Motor neuron (in vitro differentiated cells): ENCODE data around the gene NRXN3. TPM values are rescaled to one million over a fixed set of nuclear protein-coding genes. Genes with fewer than 3 reads are reported as not detected.

Experiments
- ATAC-seq, 8 experiments: fragments of 200-7000 bp; cut with Tn5 transposase; replicated peaks in 6 of 8; 2 replicates each; pipeline ENCODE4 v1.8.0; 2021; ENCODE audit warnings: mild to moderate bottlenecking in 8 of 8, moderate library complexity in 8 of 8
- H3K27ac ChIP-seq, 2 donors: fragments of 250-450 bp; sonication (Bioruptor Pico); 2 replicates each; pipeline ENCODE4 v1.9.0; 2021; ENCODE audit warnings: antibody characterized with exemption in 2 of 2, mild to moderate bottlenecking in 2 of 2, moderate library complexity in 1 of 2
- H3K4me1 ChIP-seq, 2 donors: fragments of 250-450 bp; sonication (Bioruptor Pico); replicated peaks in 1 of 2; 2 replicates each; pipeline ENCODE4 v1.6.1; 2021; ENCODE audit warnings: antibody characterized with exemption in 2 of 2, mild to moderate bottlenecking in 2 of 2, moderate library complexity in 1 of 2
- H3K4me3 ChIP-seq, 5 donors: fragments of 250-450 bp; sonication (Bioruptor Pico); 2 replicates each; pipeline ENCODE4 v1.9.0; 2021; ENCODE audit warnings: antibody characterized with exemption in 5 of 5, mild to moderate bottlenecking in 5 of 5, moderate library complexity in 4 of 5
- WGBS, 10 experiments: fragments of 450-650 bp; shearing (Covaris generic); methylation state at CpG; one replicate each; pipeline ENCODE4 v1.0.0; 2022; 5-methylcytosine and 5-hydroxymethylcytosine counted together
- in situ Hi-C, 9 experiments: fragments of 400-800 bp; cut with MboI; loops; one replicate each; pipeline ENCODE4 v1.15.0; 2021; ENCODE audit warnings: low sequenced_read_pairs in 9 of 9, low pct_unique_long_range_greater_than_20kb in 2 of 9; ENCODE audit not compliant: unreplicated experiment in 9 of 9
- total RNA-seq, 8 experiments: library from RNA; unstranded; fragments of 300-600 nt; gene quantifications; 2 replicates each; pipeline versions ENCODE4 v1.2.3 to v1.2.4, GENCODE V29; 2022

Gene NRXN3
- total RNA-seq, 8 experiments from 2014 or later = 1.1 to 16.5 (median 12.9) TPM

- ATAC-seq = peak in 5 of 8 experiments; percentile 70 to 83 (median 79)
- in situ Hi-C loops = no loop called here
- Histone ChIP-seq H3K27ac (no peak overlapping the region), H3K4me1 (peaks cover 25 to 35% of the 10 kb centered on the region in 2 donors), H3K4me3 (no peak overlapping the region)
- WGBS, 10 experiments = 19 to 50% (median 40%) methylated on average over 1 to 2 of the region's 2 CpGs; no CpG with 5 or more reads in 4 of the 10 experiments
Measured at GRCh38 chr14:79730196-79730595, 1560.0 kb downstream of the NRXN3 start.

GRCh38 chr14:79730953-79731352 lies 1560.8 kb downstream of the NRXN3 start:
- peaks cover 25 to 35% of the 10 kb centered on the region in 2 donors for H3K4me1 ChIP-seq
- H3K27ac ChIP-seq = no peak overlapping the region
- ATAC-seq = peak in 4 of 8 experiments; percentile 26 to 58 (median 40)
- H3K4me3 ChIP-seq = no peak overlapping the region
- WGBS, 10 experiments = 30 to 82% (median 63%) methylated on average over 2 to 5 of the region's 5 CpGs
- in situ Hi-C loops = no loop called here

- in situ Hi-C loops = no loop called here
- ATAC-seq = peak in 1 of 8 experiments; percentile 30
- Histone ChIP-seq H3K4me3 (no peak overlapping the region), H3K27ac (no peak overlapping the region), H3K4me1 (peaks cover 19 to 30% of the 10 kb centered on the region in 2 donors)
- whole genome bisulfite sequencing, 10 experiments = 12 to 98% (median 73%) methylated on average over 4 to 8 of the region's 8 CpGs
Measured at GRCh38 chr14:79732911-79733655, 1562.9 kb downstream of the NRXN3 start.

DNA sequence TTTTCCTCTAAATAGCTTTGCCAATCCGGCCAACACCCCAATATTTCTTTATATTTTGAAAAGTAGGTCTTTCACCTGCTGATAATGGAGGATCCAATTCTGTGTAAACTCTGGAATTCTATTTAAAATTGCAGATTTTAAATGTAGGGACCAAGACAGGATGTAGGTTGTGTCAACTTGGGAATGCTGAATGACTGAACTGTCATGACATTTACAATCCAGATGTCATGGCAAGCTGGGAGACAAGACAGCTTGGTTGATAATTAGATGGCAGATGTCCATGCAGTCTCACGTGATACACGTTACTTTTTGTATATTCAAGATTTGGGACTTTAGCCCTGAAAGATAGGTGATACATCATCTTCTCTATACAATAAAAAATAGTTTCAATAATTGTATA lies 1564.0 kb downstream of the NRXN3 start:
- H3K4me3 ChIP-seq = no peak overlapping the region
- no peak for ATAC-seq
- WGBS, 10 experiments = 20 to 100% (median 82%) methylated on average over 1 to 3 of the region's 3 CpGs; no CpG with 5 or more reads in 1 of the 10 experiments
- in situ Hi-C loops = no loop called here
- peaks cover 16 to 27% of the 10 kb centered on the region in 2 donors for H3K4me1 ChIP-seq
- H3K27ac ChIP-seq = no peak overlapping the region

- H3K27ac ChIP-seq = no peak overlapping the region
- 0 to 100% (median 86%) methylated on average over 1 of the region's 1 CpG; no CpG with 5 or more reads in 2 of the 10 experiments for WGBS, 10 experiments
- in situ Hi-C loops = no loop called here
- ATAC-seq = no peak
- no peak overlapping the region for H3K4me3 ChIP-seq
- peaks cover 14 to 23% of the 10 kb centered on the region in 2 donors for H3K4me1 ChIP-seq
Measured at GRCh38 chr14:79734656-79735055, 1564.5 kb downstream of the NRXN3 start.

DNA sequence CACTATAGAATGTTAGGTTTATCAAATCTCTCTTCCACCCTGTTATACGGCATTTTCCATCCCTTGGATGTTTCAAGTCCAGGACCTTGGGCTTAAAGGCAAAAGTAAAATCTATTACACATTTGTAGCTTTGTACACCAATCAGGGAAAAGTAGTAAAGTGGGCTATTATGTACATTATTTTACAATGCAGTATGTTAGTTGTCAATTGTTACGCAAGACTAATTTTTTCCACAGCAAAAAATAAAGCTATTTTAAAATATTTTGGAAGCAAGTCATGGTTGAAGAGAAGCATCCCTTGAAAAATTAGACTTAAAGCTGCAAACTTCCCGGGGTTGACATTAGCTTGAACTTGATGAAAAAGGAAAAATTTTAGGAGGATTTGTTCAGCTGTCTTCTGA lies 1564.9 kb downstream of the NRXN3 start:
- WGBS, 10 experiments = 39 to 100% (median 84%) methylated on average over 1 to 3 of the region's 3 CpGs
- ATAC-seq = no peak
- Histone ChIP-seq H3K4me1 (peaks cover 9 to 18% of the 10 kb centered on the region in 2 donors), H3K4me3 (no peak overlapping the region), H3K27ac (no peak overlapping the region)
- in situ Hi-C loops = no loop called here

DNA sequence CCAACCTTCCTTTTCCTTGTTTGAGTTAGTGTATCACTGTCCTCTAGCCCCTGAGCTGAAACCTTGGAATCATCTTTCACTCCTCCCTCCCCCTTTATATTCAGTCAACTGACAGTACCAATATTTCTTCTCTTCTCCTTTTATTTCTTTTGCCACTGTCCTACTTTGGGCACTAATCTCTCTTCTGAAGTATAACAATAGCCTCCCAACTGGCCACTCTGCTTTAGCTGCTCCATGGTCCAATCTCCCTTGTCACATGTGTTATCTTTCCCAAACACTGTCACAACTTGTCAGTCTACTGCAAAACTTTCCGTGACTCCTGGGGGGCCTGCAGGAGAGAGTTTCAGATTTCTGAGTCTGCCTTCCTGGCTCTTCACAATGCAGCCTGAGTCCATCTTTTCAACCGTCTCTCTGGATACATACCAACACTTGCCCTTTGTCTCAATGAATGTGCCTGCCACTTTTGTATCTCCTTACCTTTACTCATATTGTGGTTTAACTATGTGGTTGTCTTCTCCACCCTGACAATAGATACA lies 1570.0 kb downstream of the NRXN3 start:
- in situ Hi-C loops = no loop called here

GRCh38 chr14:79742142-79742541 lies 1572.0 kb downstream of the NRXN3 start:
- no peak overlapping the region for H3K4me3 ChIP-seq
- no peak overlapping the region for H3K27ac ChIP-seq
- no peaks in the 10 kb centered on the region for H3K4me1 ChIP-seq
- in situ Hi-C loops = no loop called here
- ATAC-seq = no peak
- 0 to 89% (median 25%) methylated on average over 1 of the region's 1 CpG; no CpG with 5 or more reads in 2 of the 10 experiments for WGBS, 10 experiments

More for the DNA sequence above, 1570.0 kb downstream of the NRXN3 start:
- Histone ChIP-seq H3K4me3 (no peak overlapping the region), H3K27ac (no peak overlapping the region), H3K4me1 (no peaks in the 10 kb centered on the region)
- peak in 5 of 8 experiments; percentile 30 to 63 (median 32) for ATAC-seq
- 0 to 45% (median 19%) methylated on average over 1 to 2 of the region's 2 CpGs; no CpG with 5 or more reads in 2 of the 10 experiments for WGBS, 10 experiments

GRCh38 chr14:79745046-79745445 lies 1574.9 kb downstream of the NRXN3 start:
- WGBS, 10 experiments = 8 to 100% (median 58%) methylated on average over 1 to 2 of the region's 2 CpGs
- in situ Hi-C loops = no loop called here
- Histone ChIP-seq H3K27ac (no peak overlapping the region), H3K4me3 (no peak overlapping the region), H3K4me1 (no peaks in the 10 kb centered on the region)
- no peak for ATAC-seq

GRCh38 chr14:79749065-79749464 lies 1578.9 kb downstream of the NRXN3 start:
- Histone ChIP-seq H3K4me3 (no peak overlapping the region), H3K4me1 (no peaks in the 10 kb centered on the region), H3K27ac (no peak overlapping the region)
- in situ Hi-C loops = no loop called here
- WGBS, 10 experiments = 0 to 100% (median 78%) methylated on average over 1 to 2 of the region's 2 CpGs; no CpG with 5 or more reads in 3 of the 10 experiments
- peak in 3 of 8 experiments; percentile 65 to 78 (median 76) for ATAC-seq

DNA sequence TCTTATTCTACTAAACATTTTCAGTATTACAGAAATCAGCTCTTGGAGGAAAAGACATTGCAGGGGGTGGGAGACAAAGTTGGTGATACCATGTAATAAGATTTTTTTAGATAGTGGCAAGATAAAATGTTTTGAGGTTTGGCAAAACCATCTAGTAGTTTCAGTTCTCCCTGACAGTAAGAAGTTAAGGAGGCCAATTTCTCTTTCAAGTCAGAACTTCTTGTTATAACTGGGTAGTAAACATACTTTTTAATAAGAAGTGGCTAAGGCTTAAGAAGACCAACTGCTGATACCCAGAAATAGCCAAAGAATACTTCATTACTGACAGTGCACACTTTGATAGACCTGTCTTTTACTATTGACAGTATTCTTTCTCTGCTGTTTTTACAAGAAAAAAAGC lies 1588.8 kb downstream of the NRXN3 start:
- Histone ChIP-seq H3K4me1 (peaks cover 0 to 10% of the 10 kb centered on the region in 2 donors), H3K4me3 (no peak overlapping the region), H3K27ac (no peak overlapping the region)
- in situ Hi-C loops = no loop called here
- no peak for ATAC-seq

- no peak overlapping the region for H3K4me3 ChIP-seq
- in situ Hi-C loops = no loop called here
- 8 to 91% (median 73%) methylated on average over 1 to 3 of the region's 3 CpGs for WGBS, 10 experiments
- peaks cover 0 to 10% of the 10 kb centered on the region in 2 donors for H3K4me1 ChIP-seq
- no peak overlapping the region for H3K27ac ChIP-seq
- peak in 2 of 8 experiments; percentile 27 to 57 for ATAC-seq
Measured at GRCh38 chr14:79764323-79764722, 1594.2 kb downstream of the NRXN3 start.

- WGBS, 10 experiments = 11 to 100% (median 94%) methylated on average over 1 to 2 of the region's 2 CpGs; no CpG with 5 or more reads in 3 of the 10 experiments
- no peak overlapping the region for H3K27ac ChIP-seq
- no peak for ATAC-seq
- H3K4me1 ChIP-seq = peaks cover 0 to 8% of the 10 kb centered on the region in 2 donors
- in situ Hi-C loops = no loop called here
- no peak overlapping the region for H3K4me3 ChIP-seq
Measured at GRCh38 chr14:79766511-79766910, 1596.3 kb downstream of the NRXN3 start.
